Body of pancreas (tissue), 4 donors: ENCODE measurements around the gene RCAN2. TPM values are rescaled to one million over a fixed set of nuclear protein-coding genes. Genes with fewer than 3 reads are reported as not detected.

Experiments
- ATAC-seq: fragments of 150-250 bp; one replicate; pipeline ENCODE4 v1.9.1; 2016
- DNase-seq, 4 donors: peaks; one replicate each; pipeline ENCODE4 v3.0.0-alpha.2; 2019
- H3K27ac ChIP-seq, 4 donors: fragments of 200-600 bp; sonication (generic); 1 replicate in 3 of 4; 2 replicates in 1 of 4; pipeline versions ENCODE4 v1.5.1 to v1.6.1; 2016 to 2019; ENCODE audit warnings: mild to moderate bottlenecking in 1 of 4, mixed read lengths in 1 of 4, moderate library complexity in 1 of 4
- H3K27me3 ChIP-seq, 2 donors: fragments of 200-600 bp; sonication (generic); one replicate each; pipeline ENCODE4 v1.6.0; 2016; ENCODE audit warnings: mild to moderate bottlenecking in 1 of 2
- H3K36me3 ChIP-seq, 2 donors: fragments of 200-600 bp; sonication (generic); replicated peaks in 1 of 2; 2 replicates each; pipeline ENCODE4 v1.5.1; 2016; ENCODE audit warnings: low read depth in 2 of 2; ENCODE audit not compliant: insufficient read depth in 1 of 2
- H3K4me1 ChIP-seq: fragments of 200-600 bp; sonication (generic); one replicate; pipeline ENCODE4 v1.6.0; 2016
- H3K4me3 ChIP-seq, 2 donors: fragments of 200-600 bp; sonication (generic); 1 replicate in 1 of 2; 2 replicates in 1 of 2; pipeline ENCODE4 v1.5.1; 2016 to 2019
- H3K9me3 ChIP-seq, 3 donors: fragments of 200-600 bp; sonication (generic); 1 replicate in 2 of 3; 2 replicates in 1 of 3; pipeline ENCODE4 v1.5.1; 2016
- POLR2A ChIP-seq, 3 donors: fragments of 450-650 bp; IDR thresholded peaks; one replicate each; pipeline ENCODE4 v1.6.1; 2016; ENCODE audit warnings: antibody characterized with exemption in 3 of 3, mild to moderate bottlenecking in 2 of 3
- WGBS, 2 donors: methylation state at CpG; one replicate each; pipeline ENCODE4 v1.1.5; 2017; 5-methylcytosine and 5-hydroxymethylcytosine counted together
- intact Hi-C: fragments of 100-400 bp; cut with DNase I; formaldehyde crosslinking; loops from one replicate; pipeline ENCODE4 v1.15.1; 2023
- total RNA-seq, 2 donors: library from RNA; depleted of rRNA; stranded (reverse); fragments of >200 nt; gene quantifications; one replicate each; pipeline ENCODE4 v1.1.0, GENCODE V29; 2016
- TF ChIP-seq, protein P1 (sequence below), 7 experiments: fragments of 450-650 bp in 4 of 7; fragments of 200-600 bp in 3 of 7; sonication (generic) in 3 of 7; IDR thresholded peaks; one replicate each; pipeline ENCODE4 v1.5.1; 2016 to 2019; ENCODE audit warnings: antibody characterized with exemption in 7 of 7

RCAN2 gene
- total RNA-seq, 2 donors from 2014 or later = 5.3 to 6.5 TPM

DNA sequence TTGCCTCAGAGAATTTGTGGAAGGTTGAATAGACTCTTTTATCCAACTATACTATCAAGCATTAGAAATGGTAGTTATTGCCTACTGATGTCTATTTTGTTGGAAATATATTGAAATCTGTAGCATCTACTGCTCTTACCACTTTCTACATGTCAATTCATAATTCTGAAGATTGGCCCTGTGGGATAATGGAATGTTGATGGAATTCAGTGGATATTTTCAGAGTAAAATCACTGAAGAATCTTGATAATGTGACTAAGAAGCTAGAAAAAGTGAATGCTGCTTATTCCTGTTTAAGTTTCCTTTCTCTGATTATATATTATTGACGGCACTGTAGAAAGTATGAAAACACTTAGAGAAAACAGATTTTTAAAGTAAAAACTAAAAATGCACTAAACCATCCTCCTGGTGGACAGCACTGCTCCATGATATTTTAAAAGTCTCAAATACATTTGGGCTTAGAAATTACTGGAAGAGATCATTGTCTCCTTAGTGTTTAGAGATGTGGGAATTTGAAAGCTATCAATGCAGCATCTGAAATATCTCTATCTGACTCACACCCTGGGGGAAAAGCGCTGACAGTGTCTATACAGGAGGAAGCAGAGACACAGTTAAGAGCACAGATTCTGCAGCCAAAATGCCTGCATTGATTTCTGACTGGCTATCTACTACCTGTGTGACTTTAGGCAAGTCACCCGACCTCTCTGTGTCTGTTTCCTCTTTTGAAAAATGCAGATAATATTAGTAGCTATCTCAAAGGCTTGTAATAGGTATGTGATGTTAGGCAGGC, 37.9 kb upstream of the RCAN2 start:
- TF ChIP-seq, protein P1, sequence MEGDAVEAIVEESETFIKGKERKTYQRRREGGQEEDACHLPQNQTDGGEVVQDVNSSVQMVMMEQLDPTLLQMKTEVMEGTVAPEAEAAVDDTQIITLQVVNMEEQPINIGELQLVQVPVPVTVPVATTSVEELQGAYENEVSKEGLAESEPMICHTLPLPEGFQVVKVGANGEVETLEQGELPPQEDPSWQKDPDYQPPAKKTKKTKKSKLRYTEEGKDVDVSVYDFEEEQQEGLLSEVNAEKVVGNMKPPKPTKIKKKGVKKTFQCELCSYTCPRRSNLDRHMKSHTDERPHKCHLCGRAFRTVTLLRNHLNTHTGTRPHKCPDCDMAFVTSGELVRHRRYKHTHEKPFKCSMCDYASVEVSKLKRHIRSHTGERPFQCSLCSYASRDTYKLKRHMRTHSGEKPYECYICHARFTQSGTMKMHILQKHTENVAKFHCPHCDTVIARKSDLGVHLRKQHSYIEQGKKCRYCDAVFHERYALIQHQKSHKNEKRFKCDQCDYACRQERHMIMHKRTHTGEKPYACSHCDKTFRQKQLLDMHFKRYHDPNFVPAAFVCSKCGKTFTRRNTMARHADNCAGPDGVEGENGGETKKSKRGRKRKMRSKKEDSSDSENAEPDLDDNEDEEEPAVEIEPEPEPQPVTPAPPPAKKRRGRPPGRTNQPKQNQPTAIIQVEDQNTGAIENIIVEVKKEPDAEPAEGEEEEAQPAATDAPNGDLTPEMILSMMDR (IDR thresholded peaks at IDR 0.05) = no peak
- no peak for TF ChIP-seq POLR2A (IDR thresholded peaks at IDR 0.05)
- Histone ChIP-seq H3K27ac (no peak overlapping the region), H3K9me3 (no peaks in the 10 kb centered on the region), H3K4me1 (no peaks in the 10 kb centered on the region), H3K36me3 (no peaks in the 10 kb centered on the region), H3K4me3 (no peak overlapping the region), H3K27me3 (no peaks in the 10 kb centered on the region)
- intact Hi-C loops = no loop called here
- 73 to 75% methylated on average over 3 of the region's 3 CpGs for WGBS, 2 donors
- DNase-seq (no peak), ATAC-seq (no peak)

DNA sequence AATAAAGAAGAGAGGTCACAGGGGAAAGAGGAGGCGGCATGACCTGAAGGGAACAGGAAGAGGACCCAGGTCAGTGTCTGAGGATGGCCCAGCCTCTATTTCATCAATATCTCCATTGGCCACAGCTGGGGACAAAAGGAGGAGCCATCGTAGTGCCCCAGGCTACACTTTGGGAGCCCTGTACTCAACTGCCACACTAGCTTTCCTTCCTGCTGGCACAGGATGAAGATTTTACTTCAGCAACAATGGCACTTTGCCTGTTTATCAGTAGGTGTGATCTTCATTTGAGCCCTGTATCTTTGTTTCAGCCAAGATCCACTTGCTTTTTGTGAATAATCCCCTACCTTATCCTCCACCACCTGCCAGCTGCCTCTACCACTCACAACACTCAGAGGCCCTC, 35.4 kb upstream of the RCAN2 start:
- intact Hi-C loops = no loop called here
- no peak for TF ChIP-seq POLR2A (IDR thresholded peaks at IDR 0.05)
- TF ChIP-seq, protein P1 (IDR thresholded peaks at IDR 0.05) = no peak
- H3K4me3 ChIP-seq = no peak overlapping the region
- no peak overlapping the region for H3K27ac ChIP-seq
- no peaks in the 10 kb centered on the region for H3K36me3 ChIP-seq
- no peaks in the 10 kb centered on the region for H3K9me3 ChIP-seq
- H3K4me1 ChIP-seq = no peaks in the 10 kb centered on the region
- no peaks in the 10 kb centered on the region for H3K27me3 ChIP-seq
- 89 to 97% methylated on average over 2 of the region's 2 CpGs for WGBS, 2 donors
- DNase-seq (no peak), ATAC-seq (no peak)

DNA sequence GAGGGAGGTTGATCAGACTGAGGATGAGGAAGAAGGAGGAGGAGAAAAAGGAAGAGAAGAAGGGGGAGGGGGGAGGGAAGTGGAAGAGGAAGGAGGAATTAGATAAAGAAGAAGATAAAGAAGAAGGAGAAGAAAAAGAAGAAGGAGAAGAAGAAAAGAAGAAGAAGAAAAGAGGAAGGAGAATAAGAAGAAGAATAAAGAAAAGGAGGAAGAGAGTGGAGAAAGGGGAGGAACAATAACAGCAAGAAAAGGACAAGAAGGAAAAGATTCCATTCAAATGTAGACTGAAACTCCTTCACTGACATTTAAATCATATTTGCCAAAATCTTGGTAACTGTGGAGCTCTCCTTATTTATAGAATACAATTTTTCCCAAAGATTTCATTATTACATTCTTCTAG, 34.3 kb upstream of the RCAN2 start:
- no peaks in the 10 kb centered on the region for H3K4me1 ChIP-seq

DNA sequence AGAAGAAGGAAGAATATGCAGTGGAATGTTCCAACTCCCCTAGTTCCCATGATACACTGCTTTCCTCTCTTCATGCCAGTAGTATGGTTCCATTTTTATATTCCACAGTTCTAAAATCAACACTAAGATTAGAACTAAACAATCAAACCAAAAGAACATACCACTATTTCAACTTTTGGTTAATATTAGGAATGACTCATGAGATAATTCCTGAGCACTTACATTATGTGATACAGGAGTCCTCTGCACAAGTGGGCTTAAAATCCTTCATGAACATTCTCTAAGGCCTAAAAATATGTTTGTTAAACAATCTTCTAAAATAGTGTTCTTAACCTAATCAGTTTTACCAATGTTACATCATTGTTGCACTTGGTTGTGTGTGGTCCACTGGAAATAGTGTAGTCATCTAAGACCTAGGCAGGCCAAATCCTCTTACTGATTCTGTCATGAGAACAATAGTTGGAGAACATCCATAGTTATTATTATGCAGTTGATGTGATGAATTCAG, 30.3 kb upstream of the RCAN2 start:
- no peak overlapping the region for H3K4me3 ChIP-seq
- H3K36me3 ChIP-seq = no peaks in the 10 kb centered on the region
- ATAC-seq (no peak), DNase-seq (no peak)
- TF ChIP-seq, protein P1 (IDR thresholded peaks at IDR 0.05) = no peak
- no peak for TF ChIP-seq POLR2A (IDR thresholded peaks at IDR 0.05)
- no peaks in the 10 kb centered on the region for H3K9me3 ChIP-seq
- H3K27ac ChIP-seq = no peak overlapping the region
- intact Hi-C loops = no loop called here
- no peaks in the 10 kb centered on the region for H3K27me3 ChIP-seq
- no peaks in the 10 kb centered on the region for H3K4me1 ChIP-seq

More for the DNA sequence above, 34.3 kb upstream of the RCAN2 start:
- H3K9me3 ChIP-seq = no peaks in the 10 kb centered on the region
- no peaks in the 10 kb centered on the region for H3K27me3 ChIP-seq
- intact Hi-C loops = no loop called here
- H3K4me3 ChIP-seq = no peak overlapping the region
- ATAC-seq (no peak), DNase-seq (no peak)
- TF ChIP-seq POLR2A (IDR thresholded peaks at IDR 0.05) = no peak
- TF ChIP-seq, protein P1 (IDR thresholded peaks at IDR 0.05) = no peak
- no peak overlapping the region for H3K27ac ChIP-seq
- H3K36me3 ChIP-seq = no peaks in the 10 kb centered on the region

DNA sequence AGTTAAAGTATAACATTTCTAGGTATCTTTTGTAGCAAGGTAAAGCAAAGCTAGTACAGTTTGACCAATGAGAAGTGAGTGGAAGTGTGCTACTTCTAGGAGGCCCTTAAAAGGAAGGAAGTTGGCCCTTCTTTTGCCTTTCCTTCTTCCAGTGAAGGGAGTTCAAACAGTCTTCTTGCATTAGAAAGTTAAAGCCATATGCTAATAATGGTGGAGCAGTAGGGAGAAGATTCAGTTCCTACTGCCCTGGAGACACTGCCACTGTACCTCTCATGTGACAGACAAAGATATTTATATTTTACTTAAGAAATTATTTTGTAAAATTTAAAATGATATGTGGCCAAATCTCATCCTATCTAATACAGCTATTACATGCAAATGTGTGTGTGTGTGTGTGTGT, 26.0 kb upstream of the RCAN2 start:
- TF ChIP-seq POLR2A (IDR thresholded peaks at IDR 0.05) = no peak
- TF ChIP-seq, protein P1 (IDR thresholded peaks at IDR 0.05) = no peak
- no peak for DNase-seq
- no peak overlapping the region for H3K4me3 ChIP-seq
- H3K27ac ChIP-seq = no peak overlapping the region
- no peaks in the 10 kb centered on the region for H3K4me1 ChIP-seq
- H3K9me3 ChIP-seq = no peaks in the 10 kb centered on the region
- no peak for ATAC-seq
- no peaks in the 10 kb centered on the region for H3K36me3 ChIP-seq
- intact Hi-C loops = no loop called here
- no peaks in the 10 kb centered on the region for H3K27me3 ChIP-seq
